Measurements from ENCODE around the gene THBD. TPM values are rescaled to one million over a fixed set of nuclear protein-coding genes. Genes with fewer than 3 reads are reported as not detected.

Gene THBD
- total and polyA plus RNA-seq, 2 of the 4 experiments (the other 2 are of a cell fraction), result 0.07 TPM; not detected in 1

DNA sequence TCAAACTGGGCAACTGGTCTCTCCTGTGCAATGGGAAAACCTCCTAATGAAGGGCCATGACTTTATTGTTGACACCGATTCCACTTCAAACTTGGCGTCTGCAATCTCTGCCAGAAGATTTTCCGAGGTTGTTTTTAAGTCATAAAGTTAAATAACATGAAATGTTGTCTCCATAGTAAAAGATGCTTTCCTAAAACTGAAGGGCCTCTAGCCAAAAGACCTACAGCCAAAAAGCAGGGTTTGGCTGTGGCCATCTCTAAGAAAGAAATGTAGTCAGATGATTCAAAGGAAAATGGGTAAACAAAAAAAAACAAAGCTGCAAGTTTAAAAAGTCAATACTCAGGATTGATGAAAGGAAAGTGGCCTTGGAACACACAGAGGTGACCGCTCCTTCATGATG lies 22.5 kb upstream of the THBD start:
- in situ Hi-C loops (cut with MboI; ENCODE audit: low sequenced_read_pairs), result no loop called here
- intact Hi-C loops (cut with micrococcal nuclease), result no loop called here
- Histone ChIP-seq H3K4me2 (ENCODE audit: low read depth, low read length) (no peak overlapping the region), H2AFZ (replicated peaks; ENCODE audit: low read length, poor library complexity) (no peak overlapping the region), H2BK5ac (ENCODE audit: low read depth, low read length, poor library complexity, severe bottlenecking) (no peak overlapping the region), H3K4ac (ENCODE audit: low read depth, low read length) (no peak overlapping the region), H3K23ac (ENCODE audit: low read depth, low read length) (no peak overlapping the region), H2BK120ac (ENCODE audit: low read depth, low read length) (no peak overlapping the region), H3K36me3 (ENCODE audit: control insufficient read depth, insufficient read depth, low read length) (no peaks in the 10 kb centered on the region), H4K5ac (ENCODE audit: low read depth, low read length) (no peak overlapping the region), H3K27me3 (ENCODE audit: control insufficient read depth, insufficient read depth, low read length) (peaks cover 11% of the 10 kb centered on the region), H4K8ac (ENCODE audit: low read depth in 2 of 2, low read length in 2 of 2) (no peak overlapping the region), H3K9ac (ENCODE audit: low read depth, low read length) (no peak overlapping the region), H3K9me1 (ENCODE audit: insufficient read depth, low read length) (no peaks in the 10 kb centered on the region), H3K9me3 (ENCODE audit: control insufficient read depth, insufficient read depth, low read length) (no peaks in the 10 kb centered on the region), H2BK20ac (ENCODE audit: low read depth, low read length) (no peak overlapping the region), H4K91ac (ENCODE audit: insufficient read depth, low read depth, low read length) (no peak overlapping the region), H3K14ac (replicated peaks; ENCODE audit: low read depth, low read length) (no peak overlapping the region), H3K18ac (ENCODE audit: low read depth, low read length) (no peak overlapping the region), H3K4me3 (ENCODE audit: insufficient read depth, low read depth, low read length) (no peak overlapping the region), H2BK15ac (ENCODE audit: low read depth, low read length) (no peak overlapping the region), H3K56ac (ENCODE audit: extremely low read depth, insufficient read depth, low read length) (no peak overlapping the region), H4K20me1 (ENCODE audit: insufficient read depth, low read length) (no peaks in the 10 kb centered on the region), H3K27ac (ENCODE audit: insufficient read depth, low read length) (no peak overlapping the region), H3K4me1 (ENCODE audit: control insufficient read depth, insufficient read depth, low read length) (no peaks in the 10 kb centered on the region), H2AK5ac (ENCODE audit: low read depth, low read length) (no peak overlapping the region), H3K79me1 (ENCODE audit: low read depth in 1 of 2, low read length in 2 of 2) (no peaks in the 10 kb centered on the region), H2AK9ac (replicated peaks; ENCODE audit: low read depth, low read length, poor library complexity) (no peak overlapping the region)
- CTCF ChIA-PET, result no interaction called here
- dilution Hi-C loops (cut with HindIII; ENCODE audit: low sequenced_read_pairs, unreplicated experiment), result no loop called here
- POLR2A ChIA-PET (ENCODE audit: unreplicated experiment), result no interaction called here
- BruUV-seq (replicated peaks), result no TSS peak
- TF ChIP-seq, protein P1, sequence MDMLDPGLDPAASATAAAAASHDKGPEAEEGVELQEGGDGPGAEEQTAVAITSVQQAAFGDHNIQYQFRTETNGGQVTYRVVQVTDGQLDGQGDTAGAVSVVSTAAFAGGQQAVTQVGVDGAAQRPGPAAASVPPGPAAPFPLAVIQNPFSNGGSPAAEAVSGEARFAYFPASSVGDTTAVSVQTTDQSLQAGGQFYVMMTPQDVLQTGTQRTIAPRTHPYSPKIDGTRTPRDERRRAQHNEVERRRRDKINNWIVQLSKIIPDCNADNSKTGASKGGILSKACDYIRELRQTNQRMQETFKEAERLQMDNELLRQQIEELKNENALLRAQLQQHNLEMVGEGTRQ (IDR thresholded peaks at IDR 0.05; ENCODE audit: low read depth, low read length), result no peak
- TF ChIP-seq NFE2L2 (IDR thresholded peaks at IDR 0.05; ENCODE audit: low read depth, low read length), result no peak
- TF ChIP-seq FOS (IDR thresholded peaks at IDR 0.05; ENCODE audit: low read depth, low read length), result no peak
- no peak for TF ChIP-seq MAZ (IDR thresholded peaks at IDR 0.05; ENCODE audit: borderline replicate concordance, low read depth, low read length)
- TF ChIP-seq RFX5 (IDR thresholded peaks at IDR 0.05; ENCODE audit: low read depth, low read length), result no peak
- no CpG with 5 or more reads among the region's 4 CpGs for WGBS, 2 experiments (ENCODE audit: extremely low coverage in 2 of 2, insufficient read length in 1 of 2)
- ATAC-seq (ENCODE audit: low read depth) (no peak), DNase-seq (no peak)
